IPS-20b (cell line): Measurements from ENCODE around the gene CST3.
"Not testable (repeated sequence)": the region's sequence is repeated elsewhere in the genome, so short reads cannot be mapped to it uniquely, and the experiment has no call there.

ENCODE experiments used
- H3K27ac ChIP-seq: one replicate; pipeline ENCODE4 v1.5.1; 2013; ENCODE audit warnings: low read length
- H3K27me3 ChIP-seq: 2 replicates; pipeline ENCODE4 v1.6.1; 2013; ENCODE audit warnings: mild to moderate bottlenecking, low read length, inconsistent platforms; ENCODE audit not compliant: insufficient read depth
- H3K36me3 ChIP-seq: 2 replicates; pipeline ENCODE4 v1.6.1; 2013; ENCODE audit warnings: low read depth, mild to moderate bottlenecking, inconsistent platforms, low read length, moderate library complexity; ENCODE audit not compliant: insufficient read depth
- H3K4me1 ChIP-seq: 2 replicates; pipeline ENCODE4 v1.6.1; 2013; ENCODE audit warnings: mild to moderate bottlenecking, control low read depth, inconsistent platforms, low read length, moderate library complexity; ENCODE audit not compliant: insufficient read depth
- H3K4me3 ChIP-seq: 2 replicates; pipeline ENCODE4 v1.5.1; 2013; ENCODE audit warnings: mild to moderate bottlenecking, low read length, inconsistent platforms
- H3K9ac ChIP-seq: 2 replicates; pipeline ENCODE4 v1.6.1; 2013; ENCODE audit warnings: low read depth, mild to moderate bottlenecking, inconsistent platforms, low read length, moderate library complexity
- H3K9me3 ChIP-seq: 2 replicates; pipeline ENCODE4 v1.6.1; 2013; ENCODE audit warnings: mild to moderate bottlenecking, low read depth, low read length, inconsistent platforms; ENCODE audit not compliant: insufficient read depth

The CST3 gene

DNA sequence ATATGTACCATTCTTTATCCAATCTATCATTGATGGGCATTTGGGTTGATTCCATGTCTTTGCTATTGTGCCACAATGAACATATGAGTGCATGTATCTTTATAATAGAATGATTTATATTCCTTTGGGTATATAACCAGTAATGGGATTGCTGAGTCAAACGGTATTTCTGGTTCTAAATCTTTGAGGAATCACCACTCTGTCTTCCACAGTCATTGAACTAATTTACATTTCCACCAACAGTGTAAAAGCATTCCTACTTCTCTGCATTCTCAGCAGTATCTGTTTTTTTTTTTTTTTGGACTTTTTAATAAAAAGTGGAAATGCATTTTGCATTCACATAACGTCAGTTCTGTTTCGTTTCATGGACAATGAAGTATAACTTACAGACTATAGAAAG is 15.4 kb downstream of the CST3 start:
- not testable (repeated sequence) for H3K9me3 ChIP-seq, H3K4me3 ChIP-seq, H3K4me1 ChIP-seq, H3K27me3 ChIP-seq, H3K36me3 ChIP-seq, H3K27ac ChIP-seq, H3K9ac ChIP-seq

DNA sequence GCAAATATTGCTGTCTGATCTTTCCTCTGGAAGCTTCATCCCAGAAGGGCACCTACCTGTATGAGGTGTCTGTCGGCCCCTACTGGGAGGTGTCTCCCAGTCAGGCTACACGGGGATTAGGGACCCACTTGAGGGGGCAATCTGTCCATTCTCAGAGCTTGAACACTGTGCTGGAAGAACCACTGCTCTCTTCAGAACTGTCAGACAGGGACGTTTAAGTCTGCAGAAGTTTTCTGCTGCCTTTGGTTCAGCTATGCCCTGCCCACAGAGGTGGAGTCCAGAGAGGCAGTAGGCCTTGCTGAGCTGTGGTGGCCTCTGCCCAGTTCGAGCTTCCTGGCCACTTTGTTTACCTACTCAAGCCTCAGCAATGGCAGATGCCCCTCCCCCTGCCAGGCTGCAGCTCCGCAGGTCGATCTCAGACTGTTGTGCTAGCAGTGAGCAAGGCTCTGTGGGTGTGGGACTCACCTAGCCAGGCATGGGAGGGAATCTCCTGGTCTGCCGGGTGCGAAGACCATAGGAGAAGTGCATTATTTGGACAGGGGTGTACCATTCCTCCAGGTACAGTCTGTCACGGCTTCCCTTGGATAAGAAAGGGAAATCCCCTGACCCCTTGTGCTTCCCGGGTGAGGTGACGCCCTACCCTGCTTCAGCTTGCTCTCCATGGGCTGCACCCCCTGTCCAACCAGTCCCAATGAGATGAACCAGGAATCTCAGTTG is 16.9 kb downstream of the CST3 start:
- H3K9ac ChIP-seq, H3K4me3 ChIP-seq, H3K27ac ChIP-seq, H3K4me1 ChIP-seq, H3K36me3 ChIP-seq, H3K27me3 ChIP-seq, H3K9me3 ChIP-seq: not testable (repeated sequence)

DNA sequence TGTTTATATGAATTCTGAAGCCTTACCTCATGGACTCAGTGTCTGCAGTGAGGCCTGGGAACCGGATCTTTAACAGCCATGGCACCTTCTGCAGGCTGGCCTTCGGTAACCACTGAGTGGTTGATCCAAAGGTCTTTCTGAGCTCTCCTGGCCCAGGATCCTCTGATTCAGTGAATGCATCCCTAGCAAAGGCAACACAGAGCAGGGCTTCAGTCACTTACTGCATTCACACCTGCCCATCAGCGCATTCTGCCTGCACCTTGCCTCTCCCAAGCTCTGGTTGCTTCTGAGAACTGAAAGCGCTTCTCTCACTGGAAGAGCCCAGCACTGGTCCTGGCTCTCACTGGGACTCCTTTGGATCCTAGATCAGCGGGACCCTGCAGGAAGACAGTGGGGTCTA is 23.6 kb downstream of the CST3 start:
- Histone ChIP-seq H3K4me1 (peaks cover under 1% of the 10 kb centered on the region; the same call in 1 of the 2 replicates), H3K27ac (no peak overlapping the region), H3K36me3 (no peaks in the 10 kb centered on the region), H3K4me3 (no peak overlapping the region), H3K27me3 (no peaks in the 10 kb centered on the region), H3K9me3 (no peaks in the 10 kb centered on the region), H3K9ac (no peak overlapping the region)

DNA sequence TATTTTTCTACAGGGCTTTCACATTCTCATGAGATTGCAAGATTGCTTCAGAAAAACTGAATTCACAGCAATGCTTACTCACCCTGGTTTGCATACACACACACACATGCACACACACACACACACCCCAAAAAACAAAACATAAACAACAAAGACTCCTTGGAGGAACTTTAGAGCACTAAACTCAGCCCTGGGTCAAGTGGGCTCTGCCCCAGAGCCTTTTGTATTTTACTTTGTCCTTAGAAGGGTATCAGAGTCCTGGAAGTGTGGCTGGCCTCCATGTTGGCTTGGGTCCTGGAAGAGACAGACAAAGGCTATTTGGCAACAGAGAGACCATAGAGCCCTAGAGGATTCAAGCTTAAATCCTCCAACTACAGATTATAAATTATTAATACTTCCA is 24.1 kb downstream of the CST3 start:
- H3K4me1 ChIP-seq, result peaks cover 4% of the 10 kb centered on the region; the same call in 1 of the 2 replicates
- no peaks in the 10 kb centered on the region for H3K36me3 ChIP-seq
- H3K4me3 ChIP-seq, result no peak overlapping the region
- H3K27ac ChIP-seq, result no peak overlapping the region
- H3K9me3 ChIP-seq, result no peaks in the 10 kb centered on the region
- no peak overlapping the region for H3K9ac ChIP-seq
- no peaks in the 10 kb centered on the region for H3K27me3 ChIP-seq

DNA sequence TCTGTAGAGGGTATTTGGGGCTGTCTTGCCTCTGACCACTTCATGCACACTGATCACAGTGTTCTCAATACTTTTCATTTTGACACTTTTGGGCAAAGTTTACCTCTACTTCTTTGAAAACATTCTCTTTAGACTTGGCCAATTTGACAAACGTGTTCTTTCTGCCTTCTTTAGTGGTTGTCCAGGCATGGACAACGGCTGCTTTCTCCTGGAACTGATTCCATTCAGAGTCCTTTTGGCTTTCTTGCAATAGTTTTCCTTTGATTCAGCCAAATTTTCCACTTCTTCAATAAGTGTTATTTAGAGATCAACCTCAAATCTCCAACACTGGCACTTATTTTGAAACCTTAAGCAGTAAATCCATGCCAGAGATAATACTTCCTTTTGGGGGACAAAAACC is 25.4 kb downstream of the CST3 start:
- H3K4me3 ChIP-seq, result no peak overlapping the region
- H3K27ac ChIP-seq, result no peak overlapping the region
- no peaks in the 10 kb centered on the region for H3K36me3 ChIP-seq
- no peaks in the 10 kb centered on the region for H3K9me3 ChIP-seq
- H3K27me3 ChIP-seq, result peaks cover 4% of the 10 kb centered on the region; the same call in 1 of the 2 replicates
- peaks cover 4% of the 10 kb centered on the region; the same call in 1 of the 2 replicates for H3K4me1 ChIP-seq
- H3K9ac ChIP-seq, result no peak overlapping the region

DNA sequence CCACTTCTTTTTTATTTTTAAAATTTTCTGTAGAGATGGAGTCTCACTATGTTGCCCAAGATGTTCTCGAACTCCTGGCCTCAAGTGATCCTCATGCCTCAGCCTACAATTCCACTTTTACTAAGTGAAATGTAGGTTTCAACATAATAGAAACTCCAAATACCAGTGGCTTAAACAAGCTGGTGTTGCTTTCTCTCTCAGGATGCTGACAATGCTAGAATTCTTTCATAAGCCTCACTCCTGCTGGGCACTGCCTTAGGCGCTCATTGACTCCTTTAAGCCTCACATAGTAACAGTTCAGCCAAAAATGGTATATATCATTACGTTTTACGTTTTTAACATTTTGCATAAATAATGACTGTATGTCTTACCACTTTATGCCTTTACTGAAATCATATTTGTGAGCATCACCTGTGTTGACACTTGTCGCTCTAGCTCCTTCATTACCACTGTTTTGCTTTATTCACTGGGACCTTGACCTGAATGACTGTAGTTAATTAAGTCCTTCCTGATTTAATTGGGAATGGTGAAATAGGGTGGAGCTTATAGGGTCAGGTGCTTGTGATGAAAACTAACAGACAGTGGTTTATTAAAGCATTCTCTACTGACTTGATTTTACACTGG is 28.2 kb downstream of the CST3 start:
- no peak overlapping the region for H3K9ac ChIP-seq
- H3K27ac ChIP-seq, result no peak overlapping the region
- H3K4me1 ChIP-seq, result peaks cover 6% of the 10 kb centered on the region; the same call in 1 of the 2 replicates
- no peaks in the 10 kb centered on the region for H3K9me3 ChIP-seq
- peaks cover 9% of the 10 kb centered on the region; the same call in 1 of the 2 replicates for H3K27me3 ChIP-seq
- H3K4me3 ChIP-seq, result no peak overlapping the region
- H3K36me3 ChIP-seq, result no peaks in the 10 kb centered on the region

DNA sequence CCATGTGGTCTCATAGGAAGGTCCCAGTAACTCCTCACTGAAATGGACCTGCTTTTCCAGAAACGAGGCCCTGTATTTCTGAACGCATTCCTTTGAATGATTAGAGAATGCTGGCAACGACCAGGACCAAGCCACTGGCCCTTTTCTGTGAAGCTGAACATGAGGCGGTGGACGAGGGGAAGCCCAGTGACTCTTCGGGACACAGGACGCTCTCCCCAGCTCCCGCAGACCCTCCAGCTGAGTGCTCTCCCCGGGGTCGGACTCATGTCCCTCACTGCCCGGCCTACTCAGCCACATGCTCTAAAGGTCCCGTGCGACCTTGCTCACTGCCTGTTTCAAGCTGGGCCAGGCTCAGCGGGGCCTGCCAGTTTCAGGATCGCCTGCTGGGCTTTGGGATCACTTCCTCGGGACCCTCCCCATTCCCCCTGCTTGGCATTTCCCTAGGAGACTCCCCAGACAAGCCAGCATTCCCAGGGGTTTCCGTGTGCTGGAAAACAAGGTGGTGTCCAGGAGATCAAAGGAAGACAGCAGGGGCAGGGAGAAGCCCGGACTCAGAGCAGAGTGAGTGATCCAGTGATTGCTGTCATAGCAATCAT is 29.4 kb downstream of the CST3 start:
- Histone ChIP-seq H3K4me3 (no peak overlapping the region), H3K36me3 (no peaks in the 10 kb centered on the region), H3K9me3 (no peaks in the 10 kb centered on the region), H3K27me3 (peaks cover 9% of the 10 kb centered on the region; the same call in 1 of the 2 replicates), H3K4me1 (peaks cover 6% of the 10 kb centered on the region; the same call in 1 of the 2 replicates), H3K27ac (no peak overlapping the region), H3K9ac (no peak overlapping the region)

DNA sequence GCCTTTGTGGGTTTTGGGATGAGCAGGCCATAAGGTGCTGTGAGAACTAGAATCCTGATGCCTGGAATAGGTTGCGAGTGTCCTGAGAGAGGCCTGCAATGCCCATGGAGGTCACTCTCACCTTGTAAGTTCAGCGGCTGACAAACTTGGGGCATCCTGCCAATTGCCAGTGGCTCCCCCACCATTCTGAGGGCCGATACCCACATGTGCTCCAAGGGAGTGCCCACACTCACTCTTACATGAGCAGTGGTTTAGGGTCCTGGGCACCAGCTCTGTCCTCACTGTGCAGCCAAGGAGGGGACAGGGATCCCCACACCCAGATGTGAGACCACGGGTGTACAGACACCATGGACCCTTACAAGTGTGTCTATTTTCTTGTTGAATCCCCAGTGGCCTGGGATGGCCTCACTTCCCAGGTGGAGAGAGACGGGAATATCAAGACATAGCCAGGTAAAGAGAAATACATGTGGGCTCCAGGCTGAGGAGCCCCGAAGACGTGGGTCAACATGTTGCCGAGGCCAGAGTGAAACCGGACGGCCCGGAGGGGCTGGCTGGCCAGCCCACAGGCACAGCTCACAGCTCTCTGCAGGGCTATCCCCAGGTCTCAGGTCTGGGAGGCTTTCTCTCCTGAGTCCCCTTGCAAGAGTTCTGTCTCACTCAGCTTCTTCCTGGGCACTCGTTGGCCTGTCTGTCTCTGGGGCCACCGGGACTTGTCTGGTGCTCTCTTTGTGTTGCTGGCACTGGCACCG is 30.1 kb downstream of the CST3 start:
- no peaks in the 10 kb centered on the region for H3K36me3 ChIP-seq
- H3K4me3 ChIP-seq, result no peak overlapping the region
- no peaks in the 10 kb centered on the region for H3K9me3 ChIP-seq
- peaks cover 9% of the 10 kb centered on the region; the same call in 1 of the 2 replicates for H3K27me3 ChIP-seq
- H3K27ac ChIP-seq, result no peak overlapping the region
- peaks cover 6% of the 10 kb centered on the region; the same call in 1 of the 2 replicates for H3K4me1 ChIP-seq
- H3K9ac ChIP-seq, result no peak overlapping the region

DNA sequence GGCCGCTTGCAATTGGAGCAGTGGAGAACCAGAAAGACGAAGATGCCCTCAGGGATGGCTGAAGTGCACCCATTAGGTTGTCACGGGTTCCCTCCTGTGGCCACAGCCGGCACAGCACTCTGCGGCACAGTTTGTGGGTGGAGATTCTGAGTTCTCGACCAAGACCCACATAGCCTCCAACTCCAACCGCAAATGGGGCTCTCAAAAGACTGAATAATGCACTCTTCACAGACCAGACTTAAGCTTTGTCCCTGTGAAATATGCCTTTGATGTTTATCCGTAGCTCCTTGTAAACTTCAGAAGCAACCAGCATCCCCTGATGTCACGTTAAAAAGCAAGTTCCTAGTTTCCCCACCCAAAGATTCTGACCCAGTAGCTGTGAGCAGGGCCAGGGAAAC is 31.1 kb downstream of the CST3 start:
- no peaks in the 10 kb centered on the region for H3K36me3 ChIP-seq
- H3K9me3 ChIP-seq, result no peaks in the 10 kb centered on the region
- no peak overlapping the region for H3K27ac ChIP-seq
- H3K9ac ChIP-seq, result no peak overlapping the region
- no peak overlapping the region for H3K4me3 ChIP-seq
- peaks cover 6% of the 10 kb centered on the region; the same call in 1 of the 2 replicates for H3K4me1 ChIP-seq
- H3K27me3 ChIP-seq, result peaks cover 9% of the 10 kb centered on the region; the same call in 1 of the 2 replicates

DNA sequence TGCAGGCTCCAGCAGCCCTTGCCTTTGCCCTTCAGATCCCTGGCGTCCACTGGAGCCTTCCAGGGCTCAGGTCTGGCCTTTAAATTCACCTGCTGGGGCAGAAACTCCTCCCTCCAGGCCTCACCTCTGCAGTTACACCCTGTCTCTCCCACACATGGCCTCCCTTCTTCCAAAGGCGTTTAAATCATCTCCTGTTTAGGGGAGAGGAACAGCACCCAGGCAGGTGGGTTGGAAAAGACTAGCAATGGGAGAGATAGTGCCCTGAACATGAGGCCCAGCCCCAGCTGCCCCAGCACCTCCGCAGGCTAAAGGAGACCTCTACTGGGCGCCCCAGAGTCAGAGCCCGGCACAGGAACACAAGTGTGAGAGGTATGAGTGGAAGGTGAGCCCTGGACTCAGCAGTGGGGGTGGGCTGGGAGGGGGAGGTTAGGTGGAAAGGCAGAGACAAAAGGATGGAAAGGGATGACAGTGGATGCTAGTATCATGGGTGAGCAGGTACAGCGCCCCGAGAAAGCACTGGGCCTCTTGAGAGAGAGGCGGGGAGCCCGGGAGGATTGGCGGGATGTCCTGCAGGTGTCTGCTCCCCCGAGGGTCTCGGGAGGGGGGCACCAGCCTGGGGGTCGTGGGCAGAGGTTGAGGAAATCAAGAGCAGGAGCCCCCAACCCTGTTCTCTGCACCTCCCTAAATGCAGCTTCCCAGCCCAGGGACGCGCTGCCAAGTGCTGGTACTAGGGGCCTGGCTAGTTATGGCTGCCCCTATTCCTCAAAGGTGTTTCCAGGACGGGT is 31.7 kb downstream of the CST3 start, which contains the start of gene CST9:
TSS of gene CST9 (minus strand) at position 51 of the 785 bp plus-strand sequence. CDS start 53 bp downstream, outside the sequence.
- Histone ChIP-seq H3K9me3 (no peaks in the 10 kb centered on the region), H3K27me3 (peaks cover 9% of the 10 kb centered on the region; the same call in 1 of the 2 replicates), H3K4me3 (no peak within 1 kb of the TSS), H3K36me3 (no peaks in the 10 kb centered on the region), H3K4me1 (peaks cover 6% of the 10 kb centered on the region; the same call in 1 of the 2 replicates), H3K27ac (no peak within 1 kb of the TSS), H3K9ac (no peak within 1 kb of the TSS)

DNA sequence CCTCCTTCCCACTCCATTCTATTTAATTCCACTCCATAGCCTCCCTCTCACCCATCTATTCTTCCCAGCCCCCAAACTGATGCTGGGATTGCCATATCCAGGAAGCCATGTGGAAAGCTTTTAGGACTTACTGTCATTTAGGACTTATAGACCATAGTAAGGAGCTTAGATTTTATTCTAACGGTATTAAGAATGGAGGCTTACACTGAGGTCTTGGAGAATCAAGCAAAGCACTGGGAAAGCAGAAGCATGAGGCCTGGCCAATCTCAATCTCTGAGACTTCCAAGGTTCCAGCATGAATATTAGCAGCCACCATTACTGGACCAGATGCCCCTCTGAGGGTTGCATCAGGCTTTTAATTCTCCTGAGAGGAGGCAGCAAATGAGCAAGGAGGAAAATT is 33.4 kb downstream of the CST3 start:
- H3K4me1 ChIP-seq, result peaks cover 7% of the 10 kb centered on the region; the same call in 1 of the 2 replicates
- H3K36me3 ChIP-seq, result no peaks in the 10 kb centered on the region
- no peak overlapping the region for H3K27ac ChIP-seq
- H3K9me3 ChIP-seq, result no peaks in the 10 kb centered on the region
- H3K27me3 ChIP-seq, result peaks cover 9% of the 10 kb centered on the region; the same call in 1 of the 2 replicates
- H3K9ac ChIP-seq, result no peak overlapping the region
- no peak overlapping the region for H3K4me3 ChIP-seq
